Aorta (tissue), 5 donors: ENCODE measurements around the gene P2RX6. TPM values are rescaled to one million over a fixed set of nuclear protein-coding genes. Genes with fewer than 3 reads are reported as not detected.
A peak's percentile ranks its signal among the peaks of the same experiment; 100 is the strongest.

Experiments
- ATAC-seq: fragments of 200-7000 bp; cut with Tn5 transposase; one replicate; pipeline ENCODE4 v1.9.1; 2022; ENCODE audit warnings: moderate library complexity; ENCODE audit not compliant: low FRiP score
- DNase-seq, 2 donors: peaks; one replicate each; pipeline ENCODE4 v3.0.0-alpha.2; 2020
- H3K27ac ChIP-seq, 2 donors: one replicate each; pipeline ENCODE4 v1.5.1; 2013; ENCODE audit warnings: low read length in 2 of 2, mild to moderate bottlenecking in 2 of 2, moderate library complexity in 2 of 2, control low read depth in 1 of 2, inconsistent platforms in 1 of 2, low read depth in 1 of 2
- H3K27me3 ChIP-seq, 2 donors: one replicate each; pipeline ENCODE4 v1.6.1; 2013; ENCODE audit warnings: control low read depth in 1 of 2, low read length in 1 of 2, mild to moderate bottlenecking in 1 of 2, moderate library complexity in 1 of 2; ENCODE audit not compliant: insufficient read depth in 2 of 2, control insufficient read depth in 1 of 2
- H3K36me3 ChIP-seq, 2 donors: one replicate each; pipeline ENCODE4 v1.6.1; 2013; ENCODE audit warnings: control low read depth in 1 of 2, low read length in 1 of 2, mild to moderate bottlenecking in 1 of 2; ENCODE audit not compliant: insufficient read depth in 2 of 2, control insufficient read depth in 1 of 2
- H3K4me1 ChIP-seq, 2 donors: one replicate each; pipeline ENCODE4 v1.6.1; 2013; ENCODE audit warnings: low read length in 2 of 2, control low read depth in 1 of 2, mild to moderate bottlenecking in 1 of 2, moderate library complexity in 1 of 2; ENCODE audit not compliant: insufficient read depth in 2 of 2, control insufficient read depth in 1 of 2
- H3K4me3 ChIP-seq, 2 donors: one replicate each; pipeline ENCODE4 v1.5.1; 2013; ENCODE audit warnings: low read length in 2 of 2, control low read depth in 1 of 2, mild to moderate bottlenecking in 1 of 2
- H3K9me3 ChIP-seq: one replicate; pipeline ENCODE4 v1.6.1; 2013; ENCODE audit warnings: mild to moderate bottlenecking, low read length; ENCODE audit not compliant: control insufficient read depth
- WGBS, 2 donors: extraction: QIAGEN DNeasy Blood & Tissue Kit; methylation state at CpG; one replicate each; pipeline ENCODE4 v1.1.7; 2013; 5-methylcytosine and 5-hydroxymethylcytosine counted together
- intact Hi-C, 2 donors: fragments of 100-400 bp; cut with DNase I; formaldehyde crosslinking; loops; one replicate each; pipeline versions ENCODE4 v1.14.2 to v1.15.0; 2022
- polyA plus RNA-seq, 2 donors: library from polyadenylated mRNA; stranded (reverse); fragments of 200-250 nt; gene quantifications; one replicate each; pipeline ENCODE4 v1.2.3, GENCODE V29; 2013
- total RNA-seq, 2 donors: library from RNA; stranded (reverse); fragmentation: NEBNext Ultra II Directional; extraction: Animal tissue kit (Norgen Biotek cat#: 25700); gene quantifications; one replicate each; pipeline ENCODE4 v1.2.1, GENCODE V29; 2021
- donor health status: healthy with polysubstance abuse.
- donor health status: Bipolar disorder and iron deficiency.
- donor health status: DM: no; HTN: no; CAD: no.
- donor health status: DM: no; HTN: no; CAD: no.
- donor health status: DM: yes; HTN: yes; CAD: no.

P2RX6 gene
- total and polyA plus RNA-seq, 4 donors, result 0.13 to 1.1 (median 0.49) TPM

- H3K9me3 ChIP-seq, result no peaks in the 10 kb centered on the region
- H3K4me1 ChIP-seq, result no peaks in the 10 kb centered on the region
- H3K4me3 ChIP-seq, result no peak overlapping the region
- 73 to 75% methylated on average over 13 of the region's 13 CpGs for WGBS, 2 donors
- H3K27me3 ChIP-seq, result no peaks in the 10 kb centered on the region
- intact Hi-C loops, result no loop called here
- H3K36me3 ChIP-seq, result no peaks in the 10 kb centered on the region
- no peak for DNase-seq
- no peak for ATAC-seq
- H3K27ac ChIP-seq, result no peak overlapping the region
Measured at GRCh38 chr22:20997536-20998257, 17.3 kb upstream of the P2RX6 start.

- intact Hi-C loops, result no loop called here
- H3K4me1 ChIP-seq, result no peaks in the 10 kb centered on the region
- 59 to 63% methylated on average over 7 of the region's 7 CpGs for WGBS, 2 donors
- H3K4me3 ChIP-seq, result no peak overlapping the region
- DNase-seq, result no peak
- H3K27me3 ChIP-seq, result no peaks in the 10 kb centered on the region
- H3K9me3 ChIP-seq, result no peaks in the 10 kb centered on the region
- H3K27ac ChIP-seq, result no peak overlapping the region
- no peak for ATAC-seq
- H3K36me3 ChIP-seq, result no peaks in the 10 kb centered on the region
Measured at GRCh38 chr22:20998411-20999336, 16.3 kb upstream of the P2RX6 start.

GRCh38 chr22:20999350-21000206 lies 15.4 kb upstream of the P2RX6 start:
- ATAC-seq, result no peak
- 82 to 87% methylated on average over 27 of the region's 27 CpGs for WGBS, 2 donors
- intact Hi-C loops, result no loop called here
- Histone ChIP-seq H3K36me3 (no peaks in the 10 kb centered on the region), H3K4me1 (no peaks in the 10 kb centered on the region), H3K9me3 (no peaks in the 10 kb centered on the region), H3K27me3 (no peaks in the 10 kb centered on the region), H3K4me3 (no peak overlapping the region), H3K27ac (no peak overlapping the region)
- DNase-seq, result no peak

GRCh38 chr22:21000207-21000986 lies 14.6 kb upstream of the P2RX6 start:
- Histone ChIP-seq H3K36me3 (no peaks in the 10 kb centered on the region), H3K4me1 (no peaks in the 10 kb centered on the region), H3K9me3 (no peaks in the 10 kb centered on the region), H3K27ac (no peak overlapping the region), H3K4me3 (peak overlapping the region; percentile 12 to 27), H3K27me3 (no peaks in the 10 kb centered on the region)
- intact Hi-C loops, result no loop called here
- WGBS, 2 donors, result 51 to 53% methylated on average over 21 to 22 of the region's 22 CpGs
- ATAC-seq (no peak), DNase-seq (no peak)

- DNase-seq (no peak), ATAC-seq (no peak)
- H3K4me1 ChIP-seq, result no peaks in the 10 kb centered on the region
- peak overlapping the region in 1 of 2 donors; percentile 97 for H3K27ac ChIP-seq
- no peaks in the 10 kb centered on the region for H3K36me3 ChIP-seq
- WGBS, 2 donors, result 1 to 2% methylated on average over 26 of the region's 26 CpGs
- intact Hi-C loops, result loop anchor here in 1 of 2 donors (1.0 kb wide), 1 partner anchor 19 kb away; the partner anchor contains the start of gene LZTR1
- H3K9me3 ChIP-seq, result no peaks in the 10 kb centered on the region
- H3K27me3 ChIP-seq, result no peaks in the 10 kb centered on the region
- peak overlapping the region; percentile 12 to 27 for H3K4me3 ChIP-seq
Measured at GRCh38 chr22:21000987-21001600, 13.9 kb upstream of the P2RX6 start.

GRCh38 chr22:21001601-21002325 lies 13.2 kb upstream of the P2RX6 start, which contains the start of gene THAP7:
Gene THAP7 (minus strand): TSS chr22:21002118. CDS start chr22:21001911, 207 bp downstream.
- no peaks in the 10 kb centered on the region for H3K9me3 ChIP-seq
- no peaks in the 10 kb centered on the region for H3K4me1 ChIP-seq
- peak; percentile 98 for ATAC-seq
- WGBS, 2 donors, result 0 to 1% methylated on average over 83 of the region's 83 CpGs
- peak within 1 kb of the TSS; percentile 69 to 97 for H3K27ac ChIP-seq
- intact Hi-C loops, result loop anchor here in 1 of 2 donors (1.0 kb wide), 1 partner anchor 19 kb away; the partner anchor contains the start of gene LZTR1
- H3K36me3 ChIP-seq, result no peaks in the 10 kb centered on the region
- DNase-seq, result peak; percentile 99 to 100
- peak within 1 kb of the TSS; percentile 67 to 78 for H3K4me3 ChIP-seq
- H3K27me3 ChIP-seq, result no peaks in the 10 kb centered on the region

GRCh38 chr22:21003782-21004181 lies 11.2 kb upstream of the P2RX6 start:
- no peaks in the 10 kb centered on the region for H3K36me3 ChIP-seq
- no peak overlapping the region for H3K27ac ChIP-seq
- H3K9me3 ChIP-seq, result no peaks in the 10 kb centered on the region
- no peaks in the 10 kb centered on the region for H3K4me1 ChIP-seq
- DNase-seq (no peak), ATAC-seq (no peak)
- no peaks in the 10 kb centered on the region for H3K27me3 ChIP-seq
- H3K4me3 ChIP-seq, result no peak overlapping the region
- WGBS, 2 donors, result 90 to 94% methylated on average over 4 of the region's 4 CpGs
- intact Hi-C loops, result no loop called here
